BJ (cell line): ENCODE data around the gene GLDC. TPM values are rescaled to one million over a fixed set of nuclear protein-coding genes. Genes with fewer than 3 reads are reported as not detected.

Experiments used
- CTCF ChIA-PET: fragments of 350-600 bp; formaldehyde crosslinking; extraction: SDS; loops from one replicate; lab custom pipeline; 2021; ENCODE audit warnings: antibody characterized with exemption, inconsistent platforms; lab: Yijun Ruan, JAX
- POLR2A ChIA-PET: fragments of 300-600 bp; sonication (Branson Sonifier 250); formaldehyde crosslinking; extraction: SDS; loops from one replicate; lab custom pipeline; 2021; ENCODE audit warnings: antibody characterized with exemption; lab: Charles Lee
- DNase-seq: peaks from one replicate; pipeline ENCODE4 v3.0.0-alpha.2; 2011; ENCODE audit warnings: low read depth
- H3K27me3 ChIP-seq: 2 replicates; pipeline ENCODE4 v1.6.0; 2011; ENCODE audit warnings: low read length; ENCODE audit not compliant: control insufficient read depth, insufficient read depth
- H3K36me3 ChIP-seq: 2 replicates; pipeline ENCODE4 v1.5.1; 2011; ENCODE audit warnings: low read length; ENCODE audit not compliant: control insufficient read depth, insufficient read depth
- H3K4me3 ChIP-seq: 2 replicates; pipeline ENCODE4 v1.5.1; 2011; ENCODE audit warnings: low read depth, mild to moderate bottlenecking, control low read depth, low read length
- polyA plus RNA-seq: library from polyadenylated mRNA; depleted of rRNA; stranded (reverse); fragments of >200 nt; gene quantifications from 2 replicates; pipeline ENCODE4 v1.2.3, GENCODE V29; 2011
- TF ChIP-seq, protein P1 (sequence below): IDR thresholded peaks from 2 replicates; pipeline ENCODE4 v1.5.1; 2011; ENCODE audit warnings: low read depth, mild to moderate bottlenecking, control low read depth, inconsistent platforms, low read length, moderate library complexity; ENCODE audit not compliant: insufficient read depth

The GLDC gene
- polyA plus RNA-seq, 1 experiment, result 0.28 TPM

DNA sequence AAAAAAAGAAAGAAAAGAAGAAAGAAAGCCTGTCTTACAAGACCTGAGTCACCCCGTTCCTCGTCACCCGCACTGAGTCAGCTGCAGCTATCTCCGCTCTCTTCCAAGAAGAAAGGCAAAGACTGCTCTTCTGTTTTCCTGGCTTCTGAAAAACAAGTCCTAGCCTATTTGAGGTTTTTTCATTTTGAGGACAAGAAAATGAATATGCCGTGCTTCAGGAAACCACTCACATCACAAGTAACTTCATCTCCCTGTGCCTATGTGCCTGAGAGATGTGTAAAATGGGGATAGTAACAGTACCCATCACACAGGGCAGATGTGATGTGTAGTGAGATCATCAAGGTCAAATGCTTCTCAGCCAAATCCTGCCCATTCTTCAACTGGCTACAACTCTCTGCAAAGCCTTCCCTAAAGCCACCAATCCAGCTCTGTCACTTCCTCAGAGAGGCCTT, 78.4 kb downstream of the GLDC start:
- ChIA-PET POLR2A (interaction anchor here (0.6 to 0.7 kb wide), 2 partner anchors 95 to 136 kb away, joined by 3 to 4 read pairs; no protein-coding TSS in a partner anchor), CTCF (interaction anchor here (1.0 to 7.5 kb wide), 9 partner anchors 9 to 513 kb away, joined by 3 to 119 read pairs (median 6); no protein-coding TSS in a partner anchor)
- Histone ChIP-seq H3K36me3 (no peaks in the 10 kb centered on the region), H3K27me3 (no peaks in the 10 kb centered on the region), H3K4me3 (peak overlapping the region; percentile 29)
- peak; percentile 69 for DNase-seq
- TF ChIP-seq, protein P1, sequence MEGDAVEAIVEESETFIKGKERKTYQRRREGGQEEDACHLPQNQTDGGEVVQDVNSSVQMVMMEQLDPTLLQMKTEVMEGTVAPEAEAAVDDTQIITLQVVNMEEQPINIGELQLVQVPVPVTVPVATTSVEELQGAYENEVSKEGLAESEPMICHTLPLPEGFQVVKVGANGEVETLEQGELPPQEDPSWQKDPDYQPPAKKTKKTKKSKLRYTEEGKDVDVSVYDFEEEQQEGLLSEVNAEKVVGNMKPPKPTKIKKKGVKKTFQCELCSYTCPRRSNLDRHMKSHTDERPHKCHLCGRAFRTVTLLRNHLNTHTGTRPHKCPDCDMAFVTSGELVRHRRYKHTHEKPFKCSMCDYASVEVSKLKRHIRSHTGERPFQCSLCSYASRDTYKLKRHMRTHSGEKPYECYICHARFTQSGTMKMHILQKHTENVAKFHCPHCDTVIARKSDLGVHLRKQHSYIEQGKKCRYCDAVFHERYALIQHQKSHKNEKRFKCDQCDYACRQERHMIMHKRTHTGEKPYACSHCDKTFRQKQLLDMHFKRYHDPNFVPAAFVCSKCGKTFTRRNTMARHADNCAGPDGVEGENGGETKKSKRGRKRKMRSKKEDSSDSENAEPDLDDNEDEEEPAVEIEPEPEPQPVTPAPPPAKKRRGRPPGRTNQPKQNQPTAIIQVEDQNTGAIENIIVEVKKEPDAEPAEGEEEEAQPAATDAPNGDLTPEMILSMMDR, result no peak

DNA sequence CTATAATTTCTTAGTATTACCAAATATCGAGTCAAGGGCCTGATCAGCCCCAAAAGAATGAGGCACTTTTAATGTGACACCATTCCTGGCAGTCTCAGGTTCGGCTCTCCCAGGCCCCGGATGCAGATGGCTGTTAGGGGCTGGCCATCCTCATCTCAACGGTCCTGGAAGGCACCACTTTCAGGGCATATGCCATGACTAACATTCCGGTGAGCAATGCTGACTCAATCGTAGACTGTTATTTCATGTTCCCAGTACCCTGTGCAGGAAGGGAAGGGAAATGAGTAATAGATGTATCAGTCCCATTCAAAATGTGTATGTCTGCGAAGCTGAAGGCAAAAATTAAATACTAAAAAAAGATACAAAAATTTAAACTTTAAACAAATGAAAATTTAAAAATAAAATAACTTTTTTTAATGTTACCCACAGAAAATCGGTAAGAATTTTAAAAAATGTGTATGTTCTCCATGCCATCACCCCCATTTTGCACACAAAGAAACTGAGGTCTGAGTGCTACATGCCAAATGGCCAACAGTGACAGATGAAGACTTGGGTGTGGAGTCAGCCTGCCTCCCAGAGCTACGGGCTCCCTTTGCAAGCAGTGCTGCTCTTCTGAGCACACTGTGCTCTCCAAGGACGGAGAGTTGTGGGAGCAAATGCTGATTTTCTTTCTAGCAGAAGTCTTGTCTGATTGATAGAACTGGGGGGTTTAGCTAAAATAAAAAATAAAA, 79.0 kb downstream of the GLDC start:
- H3K27me3 ChIP-seq, result no peaks in the 10 kb centered on the region
- ChIA-PET POLR2A (interaction anchor here (0.6 to 0.7 kb wide), 2 partner anchors 94 to 137 kb away, joined by 3 to 4 read pairs; no protein-coding TSS in a partner anchor), CTCF (interaction anchor here (1.1 to 7.5 kb wide), 7 partner anchors 9 to 512 kb away, joined by 3 to 119 read pairs (median 10); no protein-coding TSS in a partner anchor)
- peak overlapping the region; percentile 29 for H3K4me3 ChIP-seq
- TF ChIP-seq, protein P1, result no peak
- no peaks in the 10 kb centered on the region for H3K36me3 ChIP-seq
- DNase-seq, result peak; percentile 85

DNA sequence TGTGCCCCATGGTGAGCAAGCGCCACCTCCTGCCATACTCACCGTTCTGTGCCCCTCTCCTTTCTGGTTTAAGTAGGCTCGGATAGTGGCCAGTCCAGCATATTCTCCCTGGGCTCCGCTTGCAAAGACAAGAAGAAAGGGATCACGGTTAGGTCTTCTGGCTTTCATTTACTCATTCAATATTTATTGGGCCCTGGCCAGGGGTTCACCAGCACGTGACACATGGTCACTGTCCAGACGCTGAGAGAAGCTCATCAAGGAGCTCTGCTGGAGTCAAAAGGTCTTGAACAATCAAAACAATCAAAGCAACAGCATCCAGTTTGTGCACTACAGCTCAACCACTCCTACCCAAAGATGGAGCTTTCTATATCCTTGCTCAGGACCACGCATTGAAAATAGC, 80.2 kb downstream of the GLDC start:
- ChIA-PET POLR2A (no interaction called here), CTCF (interaction anchor here (3.0 to 7.5 kb wide), 2 partner anchors 19 to 212 kb away, joined by 11 to 119 read pairs; no protein-coding TSS in a partner anchor)
- Histone ChIP-seq H3K27me3 (no peaks in the 10 kb centered on the region), H3K36me3 (no peaks in the 10 kb centered on the region), H3K4me3 (no peak overlapping the region)
- no peak for DNase-seq
- TF ChIP-seq, protein P1, result no peak

DNA sequence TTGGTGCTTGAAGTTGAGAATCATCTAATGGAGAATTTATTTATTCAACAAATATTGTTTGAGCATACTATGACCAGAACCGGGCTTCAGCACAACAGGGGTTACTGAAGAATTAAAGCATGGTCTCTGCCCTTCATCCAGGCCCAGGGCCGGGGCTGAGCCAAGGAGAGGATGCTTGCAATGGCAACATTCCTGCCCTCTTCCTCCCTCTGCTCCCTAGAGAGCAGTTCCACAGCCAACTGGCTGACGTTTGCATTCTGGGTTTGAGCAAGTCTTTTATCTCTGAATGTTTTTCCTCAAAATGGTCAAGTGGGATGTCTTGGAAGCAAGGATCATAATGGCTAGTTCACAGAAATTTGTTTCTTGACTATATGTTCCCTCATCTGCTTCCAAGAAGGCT, 80.7 kb downstream of the GLDC start:
- ChIA-PET POLR2A (no interaction called here), CTCF (interaction anchor here (3.3 to 7.5 kb wide), 2 partner anchors 12 to 211 kb away, joined by 9 to 119 read pairs; no protein-coding TSS in a partner anchor)
- Histone ChIP-seq H3K36me3 (no peaks in the 10 kb centered on the region), H3K27me3 (no peaks in the 10 kb centered on the region), H3K4me3 (no peak overlapping the region)
- TF ChIP-seq, protein P1, result no peak
- DNase-seq, result no peak

DNA sequence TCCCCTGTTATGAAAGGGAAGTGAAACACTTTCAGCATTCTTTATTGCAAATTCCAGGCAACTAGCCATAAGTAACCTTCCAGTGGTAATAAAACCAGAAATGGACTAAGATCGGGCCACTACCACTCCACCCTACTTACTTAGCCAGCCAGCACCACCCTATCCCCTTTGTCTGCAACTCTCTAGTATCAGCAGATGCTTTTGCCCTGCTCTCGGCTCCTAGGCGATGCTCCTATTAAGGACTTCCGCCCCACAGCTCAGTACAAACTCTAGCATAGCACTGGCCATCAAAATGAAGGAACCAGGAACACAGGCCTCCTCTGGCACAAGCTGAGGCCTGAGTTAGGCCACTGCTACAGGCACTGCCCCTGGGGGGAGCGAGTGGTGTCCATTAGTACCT, 81.2 kb downstream of the GLDC start:
- Histone ChIP-seq H3K27me3 (no peaks in the 10 kb centered on the region), H3K36me3 (no peaks in the 10 kb centered on the region), H3K4me3 (no peak overlapping the region)
- peak; percentile 4 for DNase-seq
- POLR2A ChIA-PET, result no interaction called here
- CTCF ChIA-PET, result interaction anchor here (3.3 to 7.5 kb wide), 2 partner anchors 12 to 211 kb away, joined by 9 to 119 read pairs; no protein-coding TSS in a partner anchor
- TF ChIP-seq, protein P1, result no peak
